HCT116 (cell line): ENCODE results near the gene LDLRAD4. TPM values are rescaled to one million over a fixed set of nuclear protein-coding genes. Genes with fewer than 3 reads are reported as not detected.

ENCODE experiments used
- ATAC-seq: fragments of 200-7000 bp; cut with Tn5 transposase; 2 replicates; pipeline ENCODE4 v1.9.1; 2020; ENCODE audit warnings: mild to moderate bottlenecking, moderate library complexity
- BruUV-seq: library from RNA; stranded (reverse); fragments of 400-500 nt; replicated peaks from 2 replicates; lab custom pipeline; 2021; lab: Mats Ljungman, UMichigan
- CTCF ChIA-PET: fragments of 300-600 bp; sonication (Branson Sonifier 250); formaldehyde crosslinking; loops from one replicate; lab custom pipeline; 2021; ENCODE audit warnings: antibody characterized with exemption; lab: Charles Lee
- POLR2A ChIA-PET: fragments of 300-600, 350-600 bp; sonication (Branson Sonifier 250); formaldehyde crosslinking; loops from one replicate; lab custom pipeline; 2021; ENCODE audit warnings: antibody characterized with exemption; lab: Charles Lee
- RAD21 ChIA-PET, 2 experiments: fragments of 300-600 bp; sonication (Branson Sonifier 250); formaldehyde crosslinking; loops; one replicate each; lab custom pipeline; 2023; ENCODE audit warnings: low total read pairs in 2 of 2; ENCODE audit not compliant: uncharacterized antibody in 2 of 2, unreplicated experiment in 2 of 2, low non-redundant PET in 1 of 2; lab: Charles Lee
- DNase-seq: peaks from one replicate; pipeline ENCODE4 v3.0.0-alpha.2; 2010; ENCODE audit warnings: low read depth, low spot score
- H2AFZ ChIP-seq: fragments of 200-600 bp; shearing (Covaris generic), sonication (generic); 2 replicates; pipeline ENCODE4 v1.6.1; 2017; ENCODE audit warnings: low read depth, mixed run types, mixed read lengths, antibody characterized with exemption, low read length; ENCODE audit not compliant: poor library complexity, severe bottlenecking
- H3K27ac ChIP-seq: 2 replicates; pipeline ENCODE4 v1.5.1; 2012; ENCODE audit warnings: low read depth, low read length
- H3K27me3 ChIP-seq: fragments of 200-600 bp; sonication (generic); 2 replicates; pipeline ENCODE4 v1.6.1; 2016; ENCODE audit warnings: mixed run types, low read length, mixed read lengths; ENCODE audit not compliant: insufficient read depth
- H3K36me3 ChIP-seq, 2 experiments: fragments of 200-500 bp in 1 of 2; fragments of 200-600 bp in 1 of 2; sonication (Bioruptor generic) in 1 of 2; sonication (generic) in 1 of 2; 2 replicates each; pipeline versions ENCODE4 v1.5.1 to v1.6.1; 2014 to 2016; ENCODE audit warnings: low read length in 2 of 2, inconsistent platforms in 1 of 2, mixed read lengths in 1 of 2, mixed run types in 1 of 2; ENCODE audit not compliant: insufficient read depth in 2 of 2, control insufficient read depth in 1 of 2
- H3K4me1 ChIP-seq, 2 experiments: fragments of 200-600 bp in 1 of 2; sonication (generic) in 1 of 2; 2 replicates each; pipeline versions ENCODE4 v1.5.1 to v1.6.1; 2012 to 2017; ENCODE audit warnings: low read length in 2 of 2, inconsistent platforms in 1 of 2, mild to moderate bottlenecking in 1 of 2, mixed read lengths in 1 of 2, mixed run types in 1 of 2, moderate library complexity in 1 of 2; ENCODE audit not compliant: insufficient read depth in 2 of 2, control insufficient read depth in 1 of 2
- H3K4me2 ChIP-seq: fragments of 200-600 bp; sonication (generic); 2 replicates; pipeline ENCODE4 v1.6.1; 2017; ENCODE audit warnings: mixed run types, low read length, mixed read lengths
- H3K4me3 ChIP-seq, 2 experiments: fragments of 200-600 bp in 1 of 2; sonication (generic) in 1 of 2; replicated peaks in 1 of 2; 2 replicates each; pipeline ENCODE4 v1.5.1; 2011 to 2016; ENCODE audit warnings: low read length in 2 of 2, control low read depth in 1 of 2, low read depth in 1 of 2, mild to moderate bottlenecking in 1 of 2, mixed read lengths in 1 of 2, mixed run types in 1 of 2
- H3K79me2 ChIP-seq: fragments of 200-600 bp; sonication (generic); 2 replicates; pipeline ENCODE4 v1.6.1; 2017; ENCODE audit warnings: mild to moderate bottlenecking, mixed run types, low read length, moderate library complexity, mixed read lengths; ENCODE audit not compliant: insufficient read depth
- H3K9ac ChIP-seq: fragments of 200-600 bp; sonication (generic); 2 replicates; pipeline ENCODE4 v1.6.1; 2016; ENCODE audit warnings: low read length, mixed read lengths
- H3K9me2 ChIP-seq: fragments of 200-600 bp; sonication (generic), shearing (Covaris generic); 2 replicates; pipeline ENCODE4 v1.6.1; 2017; ENCODE audit warnings: mixed run types, mild to moderate bottlenecking, moderate library complexity; ENCODE audit not compliant: insufficient read depth
- H3K9me3 ChIP-seq, 2 experiments: fragments of 200-500 bp in 1 of 2; fragments of 200-600 bp in 1 of 2; sonication (Bioruptor generic) in 1 of 2; sonication (generic) in 1 of 2; 2 replicates each; pipeline ENCODE4 v1.6.1; 2014 to 2017; ENCODE audit warnings: low read length in 2 of 2, mixed read lengths in 2 of 2, inconsistent platforms in 1 of 2, low read depth in 1 of 2, mild to moderate bottlenecking in 1 of 2, mixed run types in 1 of 2, moderate library complexity in 1 of 2; ENCODE audit not compliant: control insufficient read depth in 1 of 2, insufficient read depth in 1 of 2
- H4K20me1 ChIP-seq: fragments of 200-600 bp; sonication (generic), shearing (Covaris generic); 2 replicates; pipeline ENCODE4 v1.6.1; 2017; ENCODE audit warnings: mixed run types, mild to moderate bottlenecking, moderate library complexity; ENCODE audit not compliant: insufficient read depth
- CBX3 ChIP-seq: IDR thresholded peaks from 2 replicates; pipeline ENCODE4 v1.6.1; 2012; ENCODE audit warnings: low read depth
- CEBPB ChIP-seq: IDR thresholded peaks from 2 replicates; pipeline ENCODE4 v1.6.1; 2012; ENCODE audit warnings: low read depth
- EGR1 ChIP-seq: IDR thresholded peaks from 2 replicates; pipeline ENCODE4 v1.6.1; 2012; ENCODE audit warnings: low read depth
- EZH2 ChIP-seq: fragments of 200-600 bp; sonication (generic); IDR thresholded peaks from 2 replicates; pipeline ENCODE4 v1.6.1; 2017; ENCODE audit warnings: antibody characterized with exemption, mixed run types
- FOSL1 ChIP-seq: IDR thresholded peaks from 2 replicates; pipeline ENCODE4 v1.6.1; 2012; ENCODE audit warnings: low read depth
- JUND ChIP-seq: IDR thresholded peaks from 2 replicates; pipeline ENCODE4 v1.6.1; 2012
- POLR2A ChIP-seq: IDR thresholded peaks from 2 replicates; pipeline ENCODE4 v1.7.0; 2011; ENCODE audit warnings: borderline replicate concordance; ENCODE audit not compliant: insufficient read depth, insufficient read length; ENCODE audit errors: extremely low read depth
- POLR2AphosphoS5 ChIP-seq: IDR thresholded peaks from 2 replicates; pipeline ENCODE4 v1.6.1; 2011; ENCODE audit warnings: mild to moderate bottlenecking, low read depth, low read length, moderate library complexity
- RAD21 ChIP-seq: IDR thresholded peaks from 2 replicates; pipeline ENCODE4 v1.6.1; 2012; ENCODE audit warnings: low read depth, mild to moderate bottlenecking
- REST ChIP-seq: IDR thresholded peaks from 2 replicates; pipeline ENCODE4 v1.6.1; 2012; ENCODE audit warnings: low read depth
- SIN3A ChIP-seq: IDR thresholded peaks from 2 replicates; pipeline ENCODE4 v1.6.1; 2012; ENCODE audit warnings: low read depth
- SRF ChIP-seq: IDR thresholded peaks from 2 replicates; pipeline ENCODE4 v1.6.1; 2012; ENCODE audit warnings: low read depth
- TCF7L2 ChIP-seq: IDR thresholded peaks from 2 replicates; pipeline ENCODE4 v1.7.0; 2011; ENCODE audit warnings: borderline replicate concordance, inconsistent platforms; ENCODE audit not compliant: insufficient read depth, insufficient read length; ENCODE audit errors: extremely low read depth
- ZBTB33 ChIP-seq: IDR thresholded peaks from 2 replicates; pipeline ENCODE4 v1.6.1; 2011; ENCODE audit warnings: mild to moderate bottlenecking, low read length, moderate library complexity; ENCODE audit not compliant: insufficient replicate concordance; ENCODE audit errors: extremely low read depth
- ZFX ChIP-seq: fragments of 450-650 bp; IDR thresholded peaks from 2 replicates; pipeline ENCODE4 v1.6.1; 2017
- intact Hi-C: fragments of 100-400 bp; cut with micrococcal nuclease; formaldehyde crosslinking; loops from 2 replicates; pipeline ENCODE4 v1.10.0; 2022
- total RNA-seq: library from RNA; stranded (reverse); gene quantifications from one replicate; pipeline ENCODE4 v1.2.1, GENCODE V29; 2021; ENCODE audit not compliant: unreplicated experiment
- TF ChIP-seq, protein P1 (sequence below), 3 experiments: fragments of 200-600 bp in 1 of 3; sonication (generic) in 1 of 3; IDR thresholded peaks in 2 of 3; conservative IDR thresholded peaks in 1 of 3; 2 replicates each; pipeline ENCODE4 v1.5.1; 2012 to 2017; ENCODE audit warnings: low read depth in 2 of 3, low read length in 2 of 3, antibody characterized with exemption in 1 of 3, borderline replicate concordance in 1 of 3, control low read depth in 1 of 3, mild to moderate bottlenecking in 1 of 3, mixed read lengths in 1 of 3, mixed run types in 1 of 3, moderate library complexity in 1 of 3; ENCODE audit not compliant: insufficient read depth in 1 of 3
- TF ChIP-seq, protein P2 (sequence below): IDR thresholded peaks from 2 replicates; pipeline ENCODE4 v1.6.1; 2012

The LDLRAD4 gene
- total RNA-seq, 1 experiment from 2014 or later: 1.2 TPM

DNA sequence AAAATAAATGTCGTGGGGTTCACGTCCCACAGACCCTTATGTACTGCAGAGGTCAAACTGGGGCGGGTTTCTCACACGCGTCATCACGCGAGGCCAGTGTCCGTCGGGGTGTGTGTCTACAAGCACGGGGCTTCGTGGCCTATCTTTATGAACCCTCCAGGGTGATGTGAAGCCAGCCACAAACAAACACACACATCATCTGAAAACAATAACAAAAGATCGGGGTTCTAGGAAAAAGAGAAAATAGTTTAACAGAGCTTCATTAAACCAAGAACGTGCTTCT lies 23.3 kb downstream of the LDLRAD4 start:
- CTCF ChIA-PET: no interaction called here
- no peak for DNase-seq
- BruUV-seq: no TSS peak

More for the DNA sequence above, 23.3 kb downstream of the LDLRAD4 start:
- Histone ChIP-seq H3K4me3 (no peak overlapping the region), H3K4me2 (no peak overlapping the region), H3K79me2 (no peaks in the 10 kb centered on the region), H3K27ac (no peak overlapping the region), H3K9ac (no peak overlapping the region), H3K9me3 (no peaks in the 10 kb centered on the region), H3K27me3 (no peaks in the 10 kb centered on the region), H3K4me1 (no peaks in the 10 kb centered on the region), H4K20me1 (no peaks in the 10 kb centered on the region), H2AFZ (no peak overlapping the region), H3K9me2 (no peaks in the 10 kb centered on the region), H3K36me3 (no peaks in the 10 kb centered on the region)
- POLR2A ChIA-PET: no interaction called here
- RAD21 ChIA-PET: no interaction called here
- TF ChIP-seq POLR2A: no peak
- no peak for TF ChIP-seq JUND
- TF ChIP-seq ZBTB33: no peak
- TF ChIP-seq EGR1: no peak
- TF ChIP-seq SIN3A: no peak
- no peak for TF ChIP-seq CBX3
- TF ChIP-seq RAD21: no peak
- TF ChIP-seq REST: no peak
- no peak for TF ChIP-seq EZH2
- TF ChIP-seq ZFX: no peak
- TF ChIP-seq TCF7L2: no peak
- TF ChIP-seq CEBPB: no peak
- TF ChIP-seq SRF: no peak
- TF ChIP-seq, protein P1, sequence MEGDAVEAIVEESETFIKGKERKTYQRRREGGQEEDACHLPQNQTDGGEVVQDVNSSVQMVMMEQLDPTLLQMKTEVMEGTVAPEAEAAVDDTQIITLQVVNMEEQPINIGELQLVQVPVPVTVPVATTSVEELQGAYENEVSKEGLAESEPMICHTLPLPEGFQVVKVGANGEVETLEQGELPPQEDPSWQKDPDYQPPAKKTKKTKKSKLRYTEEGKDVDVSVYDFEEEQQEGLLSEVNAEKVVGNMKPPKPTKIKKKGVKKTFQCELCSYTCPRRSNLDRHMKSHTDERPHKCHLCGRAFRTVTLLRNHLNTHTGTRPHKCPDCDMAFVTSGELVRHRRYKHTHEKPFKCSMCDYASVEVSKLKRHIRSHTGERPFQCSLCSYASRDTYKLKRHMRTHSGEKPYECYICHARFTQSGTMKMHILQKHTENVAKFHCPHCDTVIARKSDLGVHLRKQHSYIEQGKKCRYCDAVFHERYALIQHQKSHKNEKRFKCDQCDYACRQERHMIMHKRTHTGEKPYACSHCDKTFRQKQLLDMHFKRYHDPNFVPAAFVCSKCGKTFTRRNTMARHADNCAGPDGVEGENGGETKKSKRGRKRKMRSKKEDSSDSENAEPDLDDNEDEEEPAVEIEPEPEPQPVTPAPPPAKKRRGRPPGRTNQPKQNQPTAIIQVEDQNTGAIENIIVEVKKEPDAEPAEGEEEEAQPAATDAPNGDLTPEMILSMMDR (IDR thresholded peaks at IDR 0.05 in 2 of 3, conservative IDR thresholded peaks at IDR 0.05 in 1 of 3; ENCODE audit: borderline replicate concordance in 1 of 3, insufficient read depth in 1 of 3, low read depth in 2 of 3, low read length in 2 of 3): no peak
- no peak for TF ChIP-seq FOSL1
- no peak for TF ChIP-seq POLR2AphosphoS5
- TF ChIP-seq, protein P2, sequence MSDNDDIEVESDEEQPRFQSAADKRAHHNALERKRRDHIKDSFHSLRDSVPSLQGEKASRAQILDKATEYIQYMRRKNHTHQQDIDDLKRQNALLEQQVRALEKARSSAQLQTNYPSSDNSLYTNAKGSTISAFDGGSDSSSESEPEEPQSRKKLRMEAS: no peak
- intact Hi-C loops: no loop called here
- no peak for ATAC-seq
